ENCODE data around the gene ANKRD10. TPM values are rescaled to one million over a fixed set of nuclear protein-coding genes. Genes with fewer than 3 reads are reported as not detected.
A peak's percentile ranks its signal among the peaks of the same experiment; 100 is the strongest.

The ANKRD10 gene
- total and polyA plus RNA-seq, 3 donors from 2014 or later: 65.2 to 180 (median 132) TPM

- no peaks in the 10 kb centered on the region for H3K9me3 ChIP-seq
- H3K27ac ChIP-seq: no peak overlapping the region
- peaks cover 14% of the 10 kb centered on the region for H3K4me1 ChIP-seq
- DNase-seq: no peak
- no peaks in the 10 kb centered on the region for H3K36me3 ChIP-seq (ENCODE audit: low read depth, missing control alignments)
- intact Hi-C loops (cut with DNase I; ENCODE audit: low total_unique reads): no loop called here
- WGBS, 2 donors: 50 to 58% methylated on average over 19 of the region's 19 CpGs
- no peaks in the 10 kb centered on the region for H3K27me3 ChIP-seq
- TF ChIP-seq POLR2A (IDR thresholded peaks at IDR 0.05): no peak
- TF ChIP-seq, protein P1, sequence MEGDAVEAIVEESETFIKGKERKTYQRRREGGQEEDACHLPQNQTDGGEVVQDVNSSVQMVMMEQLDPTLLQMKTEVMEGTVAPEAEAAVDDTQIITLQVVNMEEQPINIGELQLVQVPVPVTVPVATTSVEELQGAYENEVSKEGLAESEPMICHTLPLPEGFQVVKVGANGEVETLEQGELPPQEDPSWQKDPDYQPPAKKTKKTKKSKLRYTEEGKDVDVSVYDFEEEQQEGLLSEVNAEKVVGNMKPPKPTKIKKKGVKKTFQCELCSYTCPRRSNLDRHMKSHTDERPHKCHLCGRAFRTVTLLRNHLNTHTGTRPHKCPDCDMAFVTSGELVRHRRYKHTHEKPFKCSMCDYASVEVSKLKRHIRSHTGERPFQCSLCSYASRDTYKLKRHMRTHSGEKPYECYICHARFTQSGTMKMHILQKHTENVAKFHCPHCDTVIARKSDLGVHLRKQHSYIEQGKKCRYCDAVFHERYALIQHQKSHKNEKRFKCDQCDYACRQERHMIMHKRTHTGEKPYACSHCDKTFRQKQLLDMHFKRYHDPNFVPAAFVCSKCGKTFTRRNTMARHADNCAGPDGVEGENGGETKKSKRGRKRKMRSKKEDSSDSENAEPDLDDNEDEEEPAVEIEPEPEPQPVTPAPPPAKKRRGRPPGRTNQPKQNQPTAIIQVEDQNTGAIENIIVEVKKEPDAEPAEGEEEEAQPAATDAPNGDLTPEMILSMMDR (IDR thresholded peaks at IDR 0.05): no peak
- peak overlapping the region in 1 of 2 donors; percentile 49 for H3K4me3 ChIP-seq
Measured at GRCh38 chr13:110873639-110874507, 41.0 kb downstream of the ANKRD10 start.

- Histone ChIP-seq H3K27ac (no peak overlapping the region), H3K27me3 (no peaks in the 10 kb centered on the region), H3K9me3 (no peaks in the 10 kb centered on the region), H3K4me3 (no peak overlapping the region), H3K36me3 (ENCODE audit: low read depth, missing control alignments) (no peaks in the 10 kb centered on the region), H3K4me1 (peaks cover 14% of the 10 kb centered on the region)
- TF ChIP-seq, protein P1 (IDR thresholded peaks at IDR 0.05): no peak
- TF ChIP-seq POLR2A (IDR thresholded peaks at IDR 0.05): no peak
- 75 to 84% methylated on average over 29 to 35 of the region's 35 CpGs for WGBS, 2 donors
- intact Hi-C loops (cut with DNase I; ENCODE audit: low total_unique reads): no loop called here
- no peak for DNase-seq
Measured at GRCh38 chr13:110872768-110873638, 41.9 kb downstream of the ANKRD10 start.

DNA sequence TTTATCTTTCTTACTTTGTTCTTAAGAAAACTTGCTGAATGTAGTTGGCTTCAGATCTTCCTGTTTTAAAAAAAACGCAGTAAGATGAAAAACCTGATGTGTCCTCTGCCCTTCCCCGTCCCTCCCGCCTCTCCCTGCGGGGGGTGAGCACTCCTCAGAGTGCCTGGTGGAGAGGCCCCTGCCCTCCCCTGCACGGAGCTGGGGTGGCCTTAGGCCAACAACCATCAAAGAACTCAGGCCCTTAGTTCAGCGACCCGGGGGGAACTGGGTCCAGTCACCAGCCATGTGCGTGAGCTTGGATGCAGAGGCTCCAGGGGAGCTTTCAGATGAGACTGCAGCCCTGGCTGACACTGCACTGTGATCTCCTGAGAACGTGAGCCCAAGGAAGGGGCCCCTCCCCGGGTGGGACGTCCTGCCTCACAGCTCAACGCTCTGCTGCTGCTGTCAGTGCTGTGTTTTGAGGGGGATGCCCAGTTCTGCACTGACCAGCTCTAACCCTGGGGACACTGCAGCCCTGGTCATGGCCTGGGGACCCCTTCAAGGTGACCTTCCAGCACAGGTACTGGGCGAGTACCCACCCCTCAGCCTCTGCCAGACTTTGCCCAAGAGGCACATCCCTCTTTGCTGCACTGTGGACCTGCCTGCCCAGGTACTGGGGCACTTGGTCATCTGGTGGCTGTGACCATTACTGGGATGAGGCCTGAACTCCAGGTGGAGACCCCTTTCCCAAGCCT, 42.7 kb downstream of the ANKRD10 start:
- 48 to 50% methylated on average over 8 to 13 of the region's 13 CpGs for WGBS, 2 donors
- H3K27ac ChIP-seq: no peak overlapping the region
- no peaks in the 10 kb centered on the region for H3K36me3 ChIP-seq (ENCODE audit: low read depth, missing control alignments)
- no peak overlapping the region for H3K4me3 ChIP-seq
- no peak for DNase-seq
- intact Hi-C loops (cut with DNase I; ENCODE audit: low total_unique reads): no loop called here
- no peaks in the 10 kb centered on the region for H3K9me3 ChIP-seq
- H3K27me3 ChIP-seq: no peaks in the 10 kb centered on the region
- TF ChIP-seq, protein P1 (IDR thresholded peaks at IDR 0.05): no peak
- TF ChIP-seq POLR2A (IDR thresholded peaks at IDR 0.05): no peak
- peaks cover 14% of the 10 kb centered on the region for H3K4me1 ChIP-seq

- Histone ChIP-seq H3K27me3 (no peaks in the 10 kb centered on the region), H3K4me3 (peak overlapping the region; percentile 45 to 51), H3K4me1 (peaks cover 11% of the 10 kb centered on the region), H3K27ac (peak overlapping the region; percentile 67 to 89), H3K36me3 (ENCODE audit: low read depth, missing control alignments) (no peaks in the 10 kb centered on the region), H3K9me3 (no peaks in the 10 kb centered on the region)
- DNase-seq: peak; percentile 81
- WGBS, 2 donors: 18 to 42% methylated on average over 33 to 34 of the region's 34 CpGs
- TF ChIP-seq POLR2A (IDR thresholded peaks at IDR 0.05): no peak
- TF ChIP-seq, protein P1 (IDR thresholded peaks at IDR 0.05): peak in 1 of 3 experiments; percentile 12
- intact Hi-C loops (cut with DNase I; ENCODE audit: low total_unique reads): no loop called here
Measured at GRCh38 chr13:110869805-110870706, 44.8 kb downstream of the ANKRD10 start.
